Activated T-helper 9 cell treated with anti-CD3 and anti-CD28 coated beads, Interleukin-2, amount 50 U/mL, for 16 hours (primary cell): ENCODE data around the gene EEF2K.

Source experiments
- DNase-seq: peaks from one replicate; pipeline ENCODE4 v3.0.0-alpha.2; 2020; ENCODE audit warnings: low read depth

Gene EEF2K

DNA sequence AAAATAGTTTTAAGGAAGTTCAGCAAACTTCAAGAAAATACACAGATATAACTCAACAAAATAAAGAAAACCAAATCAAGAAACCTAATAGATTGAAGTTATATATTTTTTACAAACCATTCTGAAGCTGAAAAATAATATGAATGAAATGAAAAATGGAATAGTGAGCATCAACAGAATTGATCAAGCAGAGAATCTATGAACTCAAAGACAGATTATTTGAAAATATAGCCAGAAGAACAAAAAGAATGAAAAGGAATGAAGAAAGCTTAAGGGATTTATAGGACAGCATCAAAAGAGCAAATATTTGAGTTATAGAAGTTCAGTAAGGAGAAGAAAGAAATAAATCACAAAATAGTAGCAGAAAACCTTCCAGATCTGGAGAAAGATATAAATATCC, 130.5 kb downstream of the EEF2K start:
- DNase-seq = no peak

DNA sequence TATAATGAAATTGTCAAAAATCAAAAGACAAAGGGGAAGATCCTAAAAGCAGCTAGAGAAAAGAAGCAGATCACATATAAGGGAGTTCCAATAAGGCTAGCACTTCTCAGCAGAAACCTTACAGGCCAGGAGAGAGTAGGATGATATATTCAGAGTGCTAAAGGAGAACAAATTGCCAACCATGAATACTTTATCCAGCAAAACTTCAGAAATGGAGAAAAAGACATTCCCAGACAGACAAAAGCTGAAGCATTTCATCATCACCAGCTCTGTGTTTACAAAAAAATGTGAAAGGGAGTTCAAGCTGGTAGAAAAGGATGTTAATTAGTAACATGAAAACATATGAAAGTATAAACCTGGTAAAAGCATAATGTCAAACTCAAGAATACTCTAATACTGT, 131.0 kb downstream of the EEF2K start:
- DNase-seq = no peak

- no peak for DNase-seq
Measured at GRCh38 chr16:22337849-22338635, 132.0 kb downstream of the EEF2K start.
